GM21528 (cell line): Measurements from ENCODE around the gene NHERF1.
A peak's percentile ranks its signal among the peaks of the same experiment; 100 is the strongest.

ENCODE experiments used
- ATAC-seq: cut with Tn5 transposase; IDR thresholded peaks from one replicate; pipeline ENCODE4 v1.9.1; 2021; ENCODE audit warnings: mild to moderate bottlenecking, moderate library complexity; ENCODE audit not compliant: unreplicated experiment, low FRiP score

The NHERF1 gene

GRCh38 chr17:74746922-74747321 is 1.5 kb upstream of the NHERF1 start:
- no peak for ATAC-seq

- no peak for ATAC-seq
Measured at GRCh38 chr17:74748279-74748528, 224 bp upstream of the NHERF1 start.

GRCh38 chr17:74749279-74750038 is 1.0 kb downstream of the NHERF1 start:
- no peak for ATAC-seq

- no peak for ATAC-seq
Measured at GRCh38 chr17:74750039-74750326, 1.6 kb downstream of the NHERF1 start.

- ATAC-seq, result no peak
Measured at GRCh38 chr17:74750327-74751069, 2.1 kb downstream of the NHERF1 start.

- ATAC-seq, result no peak
Measured at GRCh38 chr17:74752415-74752814, 4.0 kb downstream of the NHERF1 start.

GRCh38 chr17:74752822-74753401 is 4.5 kb downstream of the NHERF1 start:
- no peak for ATAC-seq

GRCh38 chr17:74754832-74755231 is 6.4 kb downstream of the NHERF1 start:
- ATAC-seq, result no peak

- no peak for ATAC-seq
Measured at GRCh38 chr17:74755533-74755932, 7.1 kb downstream of the NHERF1 start.

GRCh38 chr17:74756891-74757290 is 8.5 kb downstream of the NHERF1 start:
- ATAC-seq, result no peak

GRCh38 chr17:74757502-74757901 is 9.1 kb downstream of the NHERF1 start:
- no peak for ATAC-seq

- no peak for ATAC-seq
Measured at GRCh38 chr17:74757931-74758847, 9.8 kb downstream of the NHERF1 start.

GRCh38 chr17:74758848-74759168 is 10.4 kb downstream of the NHERF1 start:
- ATAC-seq, result no peak

GRCh38 chr17:74759243-74759801 is 10.9 kb downstream of the NHERF1 start:
- ATAC-seq, result peak; percentile 80

- no peak for ATAC-seq
Measured at GRCh38 chr17:74759941-74760340, 11.5 kb downstream of the NHERF1 start.

- no peak for ATAC-seq
Measured at GRCh38 chr17:74760404-74761105, 12.1 kb downstream of the NHERF1 start.

- ATAC-seq, result no peak
Measured at GRCh38 chr17:74761419-74761818, 13.0 kb downstream of the NHERF1 start.

GRCh38 chr17:74761931-74762330 is 13.5 kb downstream of the NHERF1 start:
- no peak for ATAC-seq

GRCh38 chr17:74763565-74764387 is 15.3 kb downstream of the NHERF1 start:
- ATAC-seq, result no peak
